GM10266 (cell line): ENCODE data around the gene WWC2.

ENCODE experiments used
- DNase-seq: peaks from one replicate; pipeline ENCODE4 v3.0.0; 2012; ENCODE audit errors: extremely low spot score
- CTCF ChIP-seq: IDR thresholded peaks from 2 replicates; pipeline ENCODE4 v1.5.1; 2012; ENCODE audit warnings: mild to moderate bottlenecking, low read depth; ENCODE audit not compliant: control insufficient read depth, insufficient read depth; ENCODE audit errors: missing control alignments

Gene WWC2

DNA sequence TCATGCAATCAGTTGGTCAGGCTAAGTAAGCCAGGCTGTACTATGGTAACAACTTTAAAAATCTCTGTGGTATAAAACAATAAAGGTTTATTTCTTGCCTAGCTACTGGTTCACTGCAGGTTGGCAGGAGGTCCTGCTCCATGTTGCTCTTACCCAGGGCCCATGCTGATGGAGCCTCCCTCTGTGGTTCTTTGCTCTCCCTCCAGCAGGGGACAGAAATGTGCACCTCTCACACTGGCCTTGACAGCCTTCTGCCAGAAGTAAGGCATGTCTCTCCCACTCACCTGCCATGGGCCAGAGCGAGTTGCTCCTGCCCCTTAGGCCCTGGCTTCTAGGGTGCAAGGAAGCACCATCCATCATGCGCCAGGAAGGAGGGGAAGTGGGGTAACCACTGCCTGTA, 189.9 kb downstream of the WWC2 start:
- TF ChIP-seq CTCF = no peak
- no peak for DNase-seq

GRCh38 chr4:183289688-183290087, 190.6 kb downstream of the WWC2 start:
- TF ChIP-seq CTCF = no peak
- DNase-seq = no peak

DNA sequence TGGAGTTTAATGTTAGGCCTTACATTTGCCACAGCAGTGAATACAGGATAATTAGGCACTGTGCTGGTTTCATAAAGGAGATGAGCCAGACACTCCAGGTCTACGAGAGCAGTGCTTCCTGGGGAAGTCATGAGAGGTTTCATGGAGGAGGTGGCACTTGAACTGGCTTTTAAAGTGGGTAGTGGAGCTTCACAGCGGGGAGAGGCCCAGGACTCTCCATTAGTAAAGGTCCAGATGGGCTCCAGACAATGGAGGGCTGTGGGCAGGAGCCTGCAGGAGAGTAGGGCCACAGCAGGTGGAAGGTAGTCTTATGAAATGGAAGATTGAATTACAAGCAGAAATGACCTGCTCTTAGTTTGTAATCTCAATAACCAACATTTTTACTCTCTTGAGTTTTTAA, 192.0 kb downstream of the WWC2 start:
- TF ChIP-seq CTCF = no peak
- DNase-seq = no peak

GRCh38 chr4:183295711-183296110, 196.7 kb downstream of the WWC2 start:
- TF ChIP-seq CTCF = no peak
- DNase-seq = no peak

DNA sequence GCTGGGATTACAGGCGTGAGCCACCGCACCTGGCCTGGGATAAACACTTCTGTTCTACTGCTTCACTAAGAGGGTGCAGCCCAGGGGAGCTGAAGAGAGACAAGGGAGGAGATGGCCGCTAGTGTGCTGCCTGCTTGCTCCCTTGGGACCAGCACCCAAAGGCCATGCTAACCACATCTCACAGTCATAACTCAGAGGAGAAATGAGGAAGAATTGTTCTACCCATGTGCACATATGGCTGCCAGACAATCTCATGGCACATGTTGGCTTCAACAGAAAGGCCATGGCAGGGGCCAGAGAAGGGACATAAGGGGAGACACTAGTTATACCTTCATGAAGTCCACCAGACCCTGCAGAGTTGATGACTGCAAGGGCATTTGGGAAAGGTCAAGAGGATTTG, 198.6 kb downstream of the WWC2 start:
- no peak for DNase-seq
- no peak for TF ChIP-seq CTCF

DNA sequence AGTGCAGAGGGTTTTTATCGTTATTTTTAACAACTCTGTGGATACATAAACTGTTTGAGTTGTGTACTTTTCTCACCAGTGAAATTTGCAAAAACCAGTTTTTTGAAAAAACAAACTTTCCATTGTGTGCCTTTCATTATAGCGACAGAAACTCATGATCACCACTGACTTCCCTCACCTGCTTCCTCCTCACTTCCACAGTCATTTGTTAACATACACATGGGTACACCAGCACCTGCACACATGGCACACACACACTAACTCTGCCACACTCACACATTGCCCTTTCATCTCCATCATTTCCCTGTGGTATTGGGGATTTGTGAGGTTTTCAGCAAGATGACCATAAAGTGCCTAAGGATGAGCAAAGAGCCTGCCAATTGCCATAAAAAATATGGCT, 200.4 kb downstream of the WWC2 start:
- TF ChIP-seq CTCF = no peak
- no peak for DNase-seq

DNA sequence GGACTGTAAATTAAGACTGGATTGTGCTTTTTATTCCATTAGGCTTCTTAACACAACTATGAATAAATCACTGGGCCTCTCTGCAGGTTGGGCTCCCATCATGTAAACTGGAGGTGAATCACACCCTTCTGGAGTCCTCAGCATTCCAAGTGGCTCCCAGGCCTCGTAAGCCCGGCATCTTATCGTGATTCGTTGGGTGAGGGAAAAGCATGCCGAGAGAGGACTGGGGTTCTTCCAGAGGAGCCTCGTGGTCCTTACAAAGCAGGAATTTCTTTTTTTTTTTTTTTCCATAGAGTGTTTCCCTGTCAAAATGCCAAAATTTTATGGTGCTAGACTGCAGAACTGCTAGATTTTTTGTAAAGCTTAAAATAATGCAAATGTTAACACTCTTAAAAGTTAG, 201.0 kb downstream of the WWC2 start:
- DNase-seq = no peak
- TF ChIP-seq CTCF = no peak
